Activated CD4-positive, alpha-beta T cell treated with anti-CD3 and anti-CD28 coated beads, Interleukin-2, amount 50 U/mL, for 48 hours (primary cell): ENCODE results near the gene FAM163B.

Source experiments
- DNase-seq, 2 experiments: peaks; one replicate each; pipeline ENCODE4 v3.0.0-alpha.2; 2020

Gene FAM163B

DNA sequence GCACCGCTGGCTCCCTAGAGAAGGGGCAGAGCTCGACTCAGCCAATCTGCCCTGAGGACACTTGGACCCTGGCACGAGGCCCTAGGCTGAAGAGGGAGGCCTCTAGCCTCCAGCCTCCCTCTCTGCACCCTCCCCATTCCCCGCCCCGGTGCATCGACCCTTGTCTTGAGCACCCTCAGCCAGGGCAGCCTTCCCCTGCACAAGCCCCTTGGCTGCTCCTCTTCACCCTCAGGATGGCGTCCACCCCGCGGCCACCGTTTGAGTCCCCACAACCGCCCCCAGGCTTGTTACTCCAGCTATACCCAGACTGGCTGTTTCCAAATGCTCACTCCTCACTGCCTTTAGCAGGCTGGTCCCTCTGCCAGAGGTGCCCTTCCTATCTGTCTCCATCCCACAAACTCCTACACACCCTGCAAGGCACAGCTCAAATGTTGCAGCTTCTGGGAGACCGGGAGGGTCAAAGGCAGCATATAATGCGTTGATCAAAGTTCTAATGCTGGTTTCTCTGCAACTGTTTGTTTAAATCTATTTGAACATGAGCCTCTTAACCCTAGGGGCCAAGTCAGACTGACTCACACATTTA is 6.5 kb upstream of the FAM163B start:
- DNase-seq: no peak

GRCh38 chr9:133615186-133615585 is 6.0 kb upstream of the FAM163B start:
- no peak for DNase-seq

GRCh38 chr9:133614678-133615077 is 5.5 kb upstream of the FAM163B start:
- DNase-seq: no peak

DNA sequence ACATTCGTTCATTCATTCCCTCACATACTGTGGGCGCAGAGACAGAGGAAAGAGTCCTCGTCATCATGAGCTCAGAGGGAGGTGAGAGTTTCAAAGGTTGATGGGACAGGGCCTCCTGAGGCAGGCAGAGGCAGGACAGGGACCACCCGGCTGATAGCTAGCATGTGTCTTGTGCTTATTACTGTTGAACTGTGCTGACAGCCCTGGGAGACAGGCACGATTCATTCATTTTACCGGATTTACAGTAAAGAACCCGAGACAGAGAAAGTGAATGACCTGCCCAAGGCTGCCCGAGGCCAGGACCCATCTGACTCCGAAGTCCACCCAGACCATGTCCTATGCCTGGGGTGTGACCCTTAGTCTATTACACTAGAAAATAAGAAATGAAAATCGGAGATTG is 4.9 kb upstream of the FAM163B start:
- DNase-seq: no peak

DNA sequence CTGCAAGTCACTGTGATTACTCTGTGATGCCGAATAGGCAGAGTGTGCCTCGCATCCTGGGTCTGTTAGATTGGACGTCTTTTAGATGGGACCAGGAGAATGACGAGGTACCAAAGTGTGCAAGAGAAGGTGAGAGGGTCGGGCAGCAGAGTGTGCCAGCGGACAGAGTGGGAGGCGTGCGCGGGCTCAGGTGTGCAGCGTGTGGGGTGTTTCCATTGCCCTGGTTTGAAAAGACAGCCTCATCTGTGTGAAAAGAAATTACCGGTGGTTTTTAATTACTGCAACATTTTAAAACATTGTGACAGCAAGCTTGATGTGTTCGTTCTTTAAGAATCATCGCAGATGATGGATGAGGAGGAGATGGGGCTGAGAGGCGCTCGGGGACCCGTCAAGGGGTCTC is 4.2 kb upstream of the FAM163B start:
- no peak for DNase-seq

DNA sequence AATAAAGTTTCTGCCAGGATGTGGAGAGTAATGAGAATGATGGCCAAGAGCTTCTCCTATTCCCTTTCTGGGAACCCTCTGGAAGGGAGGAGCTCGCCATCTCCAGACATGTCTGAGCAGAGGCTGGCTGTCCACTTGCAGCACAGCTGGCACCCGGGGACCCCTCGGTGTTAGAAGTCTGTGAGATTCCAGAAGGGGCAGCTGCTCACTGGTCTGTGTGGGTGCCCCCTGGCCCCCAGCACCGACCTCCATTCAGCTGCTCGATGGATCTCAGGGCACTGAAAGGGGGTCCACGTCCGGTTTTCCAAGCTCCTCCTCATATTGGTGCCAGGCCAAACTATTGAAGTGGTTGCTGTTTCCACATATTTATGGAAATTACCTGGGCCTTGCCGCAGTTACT is 3.6 kb upstream of the FAM163B start:
- DNase-seq: no peak

- no peak for DNase-seq
Observed at GRCh38 chr9:133612051-133612450, 2.9 kb upstream of the FAM163B start.

- DNase-seq: no peak
Observed at GRCh38 chr9:133610845-133611244, 1.7 kb upstream of the FAM163B start.

- DNase-seq: no peak
Observed at GRCh38 chr9:133608889-133609288, 300 bp downstream of the FAM163B start.

DNA sequence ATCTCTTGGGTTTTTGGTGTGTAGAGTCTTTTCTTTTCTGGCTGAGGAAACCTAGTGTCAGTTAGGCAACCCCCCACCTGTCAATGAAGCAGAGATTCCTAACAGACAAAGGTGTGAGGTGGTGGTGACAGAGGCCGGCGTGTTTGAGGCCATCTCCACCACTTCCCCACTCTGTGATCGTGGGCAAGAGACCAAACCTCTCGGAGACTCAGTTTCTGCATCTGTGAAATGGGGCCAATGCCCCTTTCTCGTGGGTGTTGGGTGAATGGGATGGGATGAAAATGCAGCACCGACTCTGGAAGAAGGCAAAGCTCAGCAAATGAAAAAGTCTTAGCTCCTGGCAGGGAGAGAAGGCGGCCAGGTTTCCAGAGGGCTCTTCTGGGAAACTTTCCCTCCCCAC is 807 bp downstream of the FAM163B start:
- no peak for DNase-seq

DNA sequence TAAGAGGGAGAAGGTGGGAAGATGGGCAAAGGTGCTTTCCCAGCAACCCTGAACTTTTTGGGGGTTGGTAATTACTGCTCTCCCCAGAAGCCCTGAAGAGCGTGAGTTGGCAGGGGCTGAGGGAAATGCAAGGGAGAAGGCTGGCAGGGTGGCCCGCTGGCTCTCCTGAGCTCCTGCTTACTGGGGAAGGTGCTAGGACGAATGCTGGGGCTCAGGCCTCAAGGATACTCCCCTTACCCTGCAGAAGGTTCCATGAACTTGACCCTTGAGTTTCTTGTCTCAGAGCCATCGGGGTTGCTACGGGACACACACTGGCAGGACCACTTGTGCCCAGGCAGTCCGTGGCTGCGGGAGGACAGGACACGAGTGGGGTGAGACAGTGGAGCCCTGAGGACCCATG is 1.2 kb downstream of the FAM163B start:
- no peak for DNase-seq

GRCh38 chr9:133607381-133607780 is 1.8 kb downstream of the FAM163B start:
- DNase-seq: no peak

- no peak for DNase-seq
Observed at GRCh38 chr9:133606708-133607025, 2.5 kb downstream of the FAM163B start.

GRCh38 chr9:133605856-133606707 is 3.1 kb downstream of the FAM163B start:
- DNase-seq: no peak

- no peak for DNase-seq
Observed at GRCh38 chr9:133605446-133605845, 3.7 kb downstream of the FAM163B start.

- DNase-seq: no peak
Observed at GRCh38 chr9:133604856-133605255, 4.3 kb downstream of the FAM163B start.

DNA sequence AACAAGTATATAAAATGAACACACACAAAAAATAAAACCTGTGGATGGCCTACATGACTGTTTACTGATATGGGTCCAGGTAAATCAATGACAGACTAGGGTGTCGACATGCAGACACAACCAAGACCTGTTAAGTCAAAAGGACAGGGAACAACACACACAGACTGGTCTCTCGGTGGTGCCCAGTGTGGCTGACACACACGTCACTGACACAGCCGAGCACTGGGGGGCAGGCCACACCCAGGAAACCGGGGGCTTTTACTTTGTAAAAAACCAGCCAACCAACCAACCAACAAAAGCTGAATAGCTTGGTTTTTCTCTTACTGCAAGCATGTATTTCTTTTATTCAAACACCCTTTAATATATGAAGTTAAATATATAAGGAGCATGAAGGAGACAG is 5.0 kb downstream of the FAM163B start:
- DNase-seq: peak; percentile 23 to 30

DNA sequence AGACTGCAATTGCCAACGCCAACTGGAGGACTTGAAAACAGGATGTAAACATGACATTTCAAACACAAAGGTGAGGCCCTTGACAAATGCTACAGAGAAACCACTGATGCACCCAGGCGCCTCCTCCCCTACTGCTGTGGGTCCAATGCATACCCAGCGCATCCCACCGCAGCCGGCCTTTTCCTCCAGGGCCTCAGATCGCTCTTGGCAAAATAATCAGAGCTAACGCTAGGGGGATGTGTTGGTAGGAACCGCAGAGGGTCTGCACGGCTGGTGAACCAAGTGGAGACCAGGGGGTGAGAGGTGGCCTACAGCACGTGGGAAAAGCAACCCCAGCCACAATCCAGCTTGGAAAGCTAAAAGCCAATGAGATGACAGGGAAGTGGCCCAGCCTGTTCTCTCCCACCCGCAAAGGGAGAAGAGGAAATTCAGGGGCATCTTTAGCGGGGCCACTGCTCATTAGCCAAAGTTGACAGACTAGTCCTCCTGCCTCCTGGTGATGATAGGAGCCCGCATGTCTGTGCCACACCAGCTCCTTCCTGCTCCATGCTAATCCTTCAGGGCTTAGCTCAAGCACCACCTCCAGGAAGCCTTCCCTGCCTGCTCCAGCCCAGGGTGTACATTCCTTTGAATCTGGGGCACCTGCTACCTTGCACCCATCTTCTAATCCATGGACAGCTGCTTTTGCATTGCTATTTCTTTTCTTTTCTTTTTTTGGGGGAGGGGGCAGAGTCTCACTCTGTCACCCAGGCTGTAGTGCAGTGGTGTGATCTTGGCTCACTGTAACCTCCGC is 5.9 kb downstream of the FAM163B start:
- no peak for DNase-seq

GRCh38 chr9:133602277-133602676 is 6.9 kb downstream of the FAM163B start:
- no peak for DNase-seq

DNA sequence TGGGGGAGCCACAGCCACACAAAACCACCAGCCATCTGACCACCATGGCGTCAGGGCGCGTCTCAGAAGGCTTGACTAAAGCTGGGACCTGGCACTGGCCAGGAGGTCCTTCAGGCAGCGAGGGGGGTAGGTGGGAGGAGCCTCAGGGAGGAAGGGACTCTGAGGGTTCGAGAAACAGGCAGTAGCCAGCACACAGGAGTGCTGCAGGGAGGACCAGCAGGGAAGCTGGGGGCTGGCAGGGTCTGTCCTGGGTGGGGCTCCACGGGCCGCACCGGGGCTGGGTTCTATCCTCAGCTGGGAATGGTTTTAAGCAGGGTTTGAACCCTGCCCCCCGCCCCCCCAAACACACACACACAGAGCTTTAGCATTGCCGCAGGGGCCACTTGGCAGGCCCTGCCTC is 7.4 kb downstream of the FAM163B start:
- no peak for DNase-seq

DNA sequence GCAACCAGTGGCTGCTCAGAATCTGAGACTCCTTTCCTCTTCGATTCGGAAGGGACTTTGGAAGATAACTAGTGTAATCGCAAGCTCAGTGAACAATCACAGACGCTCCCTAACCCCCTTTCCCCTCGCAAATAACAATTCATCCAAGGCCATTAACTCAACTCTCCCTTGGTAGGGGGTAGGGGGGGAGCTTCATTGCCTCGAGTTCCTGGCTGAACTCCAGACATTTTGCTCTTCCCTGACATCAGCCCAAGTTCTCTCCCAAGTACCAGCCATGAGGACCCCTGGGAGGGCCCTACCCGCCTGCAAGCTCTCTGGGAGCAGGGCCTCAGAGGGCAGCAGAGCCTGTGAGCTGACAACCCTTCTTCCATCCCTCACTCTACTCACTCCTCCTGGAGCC is 8.4 kb downstream of the FAM163B start:
- DNase-seq: no peak

GRCh38 chr9:133599470-133600173 is 9.6 kb downstream of the FAM163B start:
- DNase-seq: no peak

DNA sequence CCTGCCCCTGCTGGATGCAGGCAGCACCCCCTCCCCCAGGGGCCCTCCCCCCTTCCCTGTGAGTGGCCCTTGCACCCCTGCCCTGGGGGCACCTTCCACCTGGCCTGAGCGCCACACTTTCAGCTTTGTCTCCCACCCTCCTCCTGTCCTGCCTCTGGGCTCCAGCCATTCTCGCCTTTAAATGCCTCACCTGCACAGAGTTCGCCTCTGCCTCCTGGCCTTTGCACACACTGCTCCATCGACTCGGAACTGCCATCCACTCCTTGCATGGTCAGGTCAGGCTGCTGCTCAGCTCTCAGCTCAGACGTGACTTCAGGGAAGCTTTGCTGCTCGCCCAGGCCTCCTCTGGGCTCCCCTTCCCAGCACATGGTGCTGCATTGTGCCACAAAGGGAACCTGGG is 10.2 kb downstream of the FAM163B start:
- DNase-seq: no peak
